H1 (cell line): Measurements from ENCODE around the gene GGA2. TPM values are rescaled to one million over a fixed set of nuclear protein-coding genes. Genes with fewer than 3 reads are reported as not detected.

ENCODE experiments used
- CBX5 ChIP-seq: fragments of 300-800, 300-1000 bp; sonication (generic); IDR thresholded peaks from 2 replicates; pipeline ENCODE4 v1.7.1; 2016; ENCODE audit warnings: antibody characterized with exemption, low read length, low read depth
- CBX8 ChIP-seq: fragments of 300-800, 300-1000 bp; sonication (generic); IDR thresholded peaks from 2 replicates; pipeline ENCODE4 v1.7.1; 2016; ENCODE audit warnings: low read depth, low read length, borderline replicate concordance
- CHD7 ChIP-seq: fragments of 300-600 bp; sonication (generic); IDR thresholded peaks from 2 replicates; pipeline ENCODE4 v1.7.1; 2012; ENCODE audit warnings: low read length, moderate library complexity, mild to moderate bottlenecking, inconsistent platforms; ENCODE audit not compliant: insufficient replicate concordance
- EGR1 ChIP-seq: IDR thresholded peaks from 2 replicates; pipeline ENCODE4 v1.6.1; 2011; ENCODE audit warnings: low read depth, low read length, borderline replicate concordance
- FOSL1 ChIP-seq: IDR thresholded peaks from 2 replicates; pipeline ENCODE4 v1.6.1; 2011; ENCODE audit warnings: mild to moderate bottlenecking, low read depth, low read length, moderate library complexity; ENCODE audit not compliant: insufficient read depth
- HDAC2 ChIP-seq, 2 experiments: fragments of 300-600 bp in 1 of 2; sonication (generic) in 1 of 2; IDR thresholded peaks; 2 replicates each; pipeline ENCODE4 v1.6.1; 2011 to 2012; ENCODE audit warnings: low read depth in 2 of 2, low read length in 2 of 2, mild to moderate bottlenecking in 2 of 2, moderate library complexity in 2 of 2, borderline replicate concordance in 1 of 2, inconsistent platforms in 1 of 2
- JUND ChIP-seq: IDR thresholded peaks from 2 replicates; pipeline ENCODE4 v1.6.1; 2011; ENCODE audit warnings: mild to moderate bottlenecking, improper control_type of control experiment, low read length
- KDM5A ChIP-seq: fragments of 200-600 bp; IDR thresholded peaks from 2 replicates; pipeline ENCODE4 v1.7.1; 2012; ENCODE audit warnings: mild to moderate bottlenecking, low read length, inconsistent platforms, mixed read lengths
- POLR2A ChIP-seq, 2 experiments: IDR thresholded peaks; 1 replicate in 1 of 2; 2 replicates in 1 of 2; pipeline ENCODE4 v1.6.1; 2011; ENCODE audit warnings: low read depth in 2 of 2, low read length in 2 of 2, mild to moderate bottlenecking in 2 of 2; ENCODE audit errors: control extremely low read depth in 1 of 2
- RAD21 ChIP-seq, 2 experiments: IDR thresholded peaks in 1 of 2; conservative IDR thresholded peaks in 1 of 2; 2 replicates each; pipeline ENCODE4 v1.6.1; 2011; ENCODE audit warnings: low read depth in 2 of 2, low read length in 2 of 2, improper control_type of control experiment in 1 of 2, inconsistent platforms in 1 of 2, mild to moderate bottlenecking in 1 of 2, moderate library complexity in 1 of 2
- SRF ChIP-seq: IDR thresholded peaks from 2 replicates; pipeline ENCODE4 v1.6.1; 2011; ENCODE audit warnings: mild to moderate bottlenecking, low read depth, low read length, moderate library complexity
- YY1 ChIP-seq: IDR thresholded peaks from 2 replicates; pipeline ENCODE4 v1.6.1; 2011; ENCODE audit warnings: low read depth, mild to moderate bottlenecking, low read length
- polyA plus RNA-seq, 7 experiments: library from polyadenylated mRNA; depleted of rRNA in 3 of 7; stranded (reverse) in 5 of 7; unstranded in 2 of 7; fragments of >200 nt in 5 of 7; fragments of 200-250 nt in 2 of 7; gene quantifications; 1 replicate in 5 of 7; 2 replicates in 1 of 7; 4 replicates in 1 of 7; pipeline versions ENCODE4 v1.2.1 to v1.2.3, GENCODE V29; 2011 to 2013; ENCODE audit warnings: missing spikeins in 2 of 7, mixed read lengths in 2 of 7
- total RNA-seq: library from RNA; stranded (reverse); fragmentation: NEBNext Ultra II Directional; extraction: Animal tissue kit (Norgen Biotek cat#: 25700); gene quantifications from 2 replicates; pipeline ENCODE4 v1.2.1, GENCODE V29; 2021

GGA2 gene
- total and polyA plus RNA-seq, 2 of the 8 experiments (the other 6 are each of a cell fraction or from before 2014, with no cell fraction given) = 65.8 to 114 TPM

- TF ChIP-seq CHD7 = no peak
- TF ChIP-seq POLR2A (IDR thresholded peaks at IDR 0.05; ENCODE audit: control extremely low read depth in 1 of 2, low read depth in 2 of 2, low read length in 2 of 2) = no peak
- no peak for TF ChIP-seq RAD21 (IDR thresholded peaks at IDR 0.05 in 1 of 2, conservative IDR thresholded peaks at IDR 0.05 in 1 of 2; ENCODE audit: low read depth in 2 of 2, low read length in 2 of 2)
- TF ChIP-seq JUND = no peak
- no peak for TF ChIP-seq SRF
- TF ChIP-seq CBX5 = no peak
- TF ChIP-seq EGR1 = no peak
- no peak for TF ChIP-seq FOSL1
- no peak for TF ChIP-seq YY1
- no peak for TF ChIP-seq HDAC2 (IDR thresholded peaks at IDR 0.05; ENCODE audit: borderline replicate concordance in 1 of 2, low read depth in 2 of 2, low read length in 2 of 2)
- TF ChIP-seq KDM5A = no peak
- TF ChIP-seq CBX8 = no peak
Observed at GRCh38 chr16:23428351-23428750, 81.9 kb downstream of the GGA2 start (continued).
